ENCODE data around the gene DNAAF8.

GRCh38 chr16:4746215-4746614 is 11.9 kb downstream of the DNAAF8 start:
- TF ChIP-seq CTCF (IDR thresholded peaks at IDR 0.05) (no peak), ZFP36 (IDR thresholded peaks at IDR 0.05; ENCODE audit: borderline replicate concordance, partially characterized antibody) (no peak)

Data from A549 (cell line).